Subcutaneous adipose tissue (tissue), 4 donors: ENCODE data around the gene TMPRSS7. TPM values are rescaled to one million over a fixed set of nuclear protein-coding genes. Genes with fewer than 3 reads are reported as not detected.

Experiments
- CTCF ChIP-seq: fragments of 450-650 bp; IDR thresholded peaks from one replicate; pipeline ENCODE4 v1.5.1; 2016; ENCODE audit warnings: low read depth, mild to moderate bottlenecking, control low read depth, antibody characterized with exemption, moderate library complexity
- total RNA-seq, 4 donors: library from RNA; depleted of rRNA; stranded (reverse); fragments of >200 nt; gene quantifications; one replicate each; pipeline ENCODE4 v1.1.0, GENCODE V29; 2016

Gene TMPRSS7
- total RNA-seq, 4 donors from 2014 or later: not detected

GRCh38 chr3:112047264-112047663 is 12.7 kb downstream of the TMPRSS7 start:
- no peak for TF ChIP-seq CTCF

- TF ChIP-seq CTCF: no peak
Measured at GRCh38 chr3:112048911-112049310, 14.4 kb downstream of the TMPRSS7 start.

GRCh38 chr3:112053229-112053628 is 18.7 kb downstream of the TMPRSS7 start:
- no peak for TF ChIP-seq CTCF

- no peak for TF ChIP-seq CTCF
Measured at GRCh38 chr3:112056451-112056929, 22.0 kb downstream of the TMPRSS7 start.

GRCh38 chr3:112059497-112059896 is 25.0 kb downstream of the TMPRSS7 start:
- TF ChIP-seq CTCF: no peak

GRCh38 chr3:112061152-112061551 is 26.6 kb downstream of the TMPRSS7 start:
- TF ChIP-seq CTCF: no peak

- no peak for TF ChIP-seq CTCF
Measured at GRCh38 chr3:112074006-112074405, 39.5 kb downstream of the TMPRSS7 start.
